NB4 (cell line): Measurements from ENCODE around the gene SLC1A5.

Experiments
- DNase-seq: peaks from one replicate; pipeline ENCODE4 v3.0.0; 2010; ENCODE audit warnings: low read depth
- H3K4me3 ChIP-seq: one replicate; pipeline ENCODE4 v1.5.1; 2011; ENCODE audit warnings: mild to moderate bottlenecking, low read depth, low read length, moderate library complexity
- MYC ChIP-seq: IDR thresholded peaks from 2 replicates; pipeline ENCODE4 v1.6.1; 2011; ENCODE audit warnings: low read depth, low read length
- POLR2A ChIP-seq: IDR thresholded peaks from 2 replicates; pipeline ENCODE4 v1.6.1; 2011; ENCODE audit warnings: mild to moderate bottlenecking; ENCODE audit not compliant: insufficient read length; ENCODE audit errors: extremely low read depth
- TF ChIP-seq, protein P1 (sequence below): IDR thresholded peaks from one replicate; pipeline ENCODE4 v1.5.1; 2012; ENCODE audit warnings: low read depth, low read length
- TF ChIP-seq, protein P2 (sequence below): IDR thresholded peaks from 2 replicates; pipeline ENCODE4 v1.6.1; 2011; ENCODE audit warnings: low read depth, low read length

SLC1A5 gene

DNA sequence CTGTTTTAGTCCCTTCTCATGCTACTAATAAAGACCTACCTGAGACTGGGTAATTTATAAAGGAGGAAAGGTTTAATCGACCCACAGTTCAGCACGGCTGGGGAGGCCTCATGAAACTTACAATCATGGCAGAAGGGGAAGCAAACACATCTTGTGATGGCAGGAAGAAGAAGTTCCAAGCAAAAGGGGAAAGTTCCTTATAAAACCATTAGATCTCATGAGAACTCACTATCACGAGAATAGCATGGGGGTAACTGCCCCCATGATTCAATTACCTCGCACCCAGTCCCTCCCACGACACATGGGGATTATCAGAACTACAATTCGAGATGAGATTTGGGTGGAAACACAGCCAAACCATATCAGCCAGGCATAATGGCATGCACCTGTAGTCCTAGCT lies 29.2 kb downstream of the SLC1A5 start:
- DNase-seq: no peak
- TF ChIP-seq, protein P1, sequence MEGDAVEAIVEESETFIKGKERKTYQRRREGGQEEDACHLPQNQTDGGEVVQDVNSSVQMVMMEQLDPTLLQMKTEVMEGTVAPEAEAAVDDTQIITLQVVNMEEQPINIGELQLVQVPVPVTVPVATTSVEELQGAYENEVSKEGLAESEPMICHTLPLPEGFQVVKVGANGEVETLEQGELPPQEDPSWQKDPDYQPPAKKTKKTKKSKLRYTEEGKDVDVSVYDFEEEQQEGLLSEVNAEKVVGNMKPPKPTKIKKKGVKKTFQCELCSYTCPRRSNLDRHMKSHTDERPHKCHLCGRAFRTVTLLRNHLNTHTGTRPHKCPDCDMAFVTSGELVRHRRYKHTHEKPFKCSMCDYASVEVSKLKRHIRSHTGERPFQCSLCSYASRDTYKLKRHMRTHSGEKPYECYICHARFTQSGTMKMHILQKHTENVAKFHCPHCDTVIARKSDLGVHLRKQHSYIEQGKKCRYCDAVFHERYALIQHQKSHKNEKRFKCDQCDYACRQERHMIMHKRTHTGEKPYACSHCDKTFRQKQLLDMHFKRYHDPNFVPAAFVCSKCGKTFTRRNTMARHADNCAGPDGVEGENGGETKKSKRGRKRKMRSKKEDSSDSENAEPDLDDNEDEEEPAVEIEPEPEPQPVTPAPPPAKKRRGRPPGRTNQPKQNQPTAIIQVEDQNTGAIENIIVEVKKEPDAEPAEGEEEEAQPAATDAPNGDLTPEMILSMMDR: no peak
- TF ChIP-seq, protein P2, sequence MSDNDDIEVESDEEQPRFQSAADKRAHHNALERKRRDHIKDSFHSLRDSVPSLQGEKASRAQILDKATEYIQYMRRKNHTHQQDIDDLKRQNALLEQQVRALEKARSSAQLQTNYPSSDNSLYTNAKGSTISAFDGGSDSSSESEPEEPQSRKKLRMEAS: no peak
- TF ChIP-seq POLR2A: no peak
- no peak for TF ChIP-seq MYC
- H3K4me3 ChIP-seq: no peak overlapping the region

DNA sequence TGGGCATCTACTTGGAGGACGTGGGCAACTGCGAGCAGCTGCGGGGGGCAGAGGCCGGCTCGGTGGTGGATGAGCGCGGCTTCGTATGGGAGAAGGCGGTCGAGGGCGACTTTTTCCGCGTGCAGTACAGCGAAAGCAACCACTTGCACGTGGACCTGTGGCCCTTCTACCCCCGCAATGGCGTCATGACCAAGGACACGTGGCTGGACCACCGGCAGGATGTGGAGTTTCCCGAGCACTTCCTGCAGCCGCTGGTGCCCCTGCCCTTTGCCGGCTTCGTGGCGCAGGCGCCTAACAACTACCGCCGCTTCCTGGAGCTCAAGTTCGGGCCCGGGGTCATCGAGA lies 31.9 kb downstream of the SLC1A5 start:
- no peak overlapping the region for H3K4me3 ChIP-seq
- TF ChIP-seq, protein P1: no peak
- TF ChIP-seq POLR2A (no peak), MYC (no peak)
- TF ChIP-seq, protein P2: no peak
- DNase-seq: no peak

DNA sequence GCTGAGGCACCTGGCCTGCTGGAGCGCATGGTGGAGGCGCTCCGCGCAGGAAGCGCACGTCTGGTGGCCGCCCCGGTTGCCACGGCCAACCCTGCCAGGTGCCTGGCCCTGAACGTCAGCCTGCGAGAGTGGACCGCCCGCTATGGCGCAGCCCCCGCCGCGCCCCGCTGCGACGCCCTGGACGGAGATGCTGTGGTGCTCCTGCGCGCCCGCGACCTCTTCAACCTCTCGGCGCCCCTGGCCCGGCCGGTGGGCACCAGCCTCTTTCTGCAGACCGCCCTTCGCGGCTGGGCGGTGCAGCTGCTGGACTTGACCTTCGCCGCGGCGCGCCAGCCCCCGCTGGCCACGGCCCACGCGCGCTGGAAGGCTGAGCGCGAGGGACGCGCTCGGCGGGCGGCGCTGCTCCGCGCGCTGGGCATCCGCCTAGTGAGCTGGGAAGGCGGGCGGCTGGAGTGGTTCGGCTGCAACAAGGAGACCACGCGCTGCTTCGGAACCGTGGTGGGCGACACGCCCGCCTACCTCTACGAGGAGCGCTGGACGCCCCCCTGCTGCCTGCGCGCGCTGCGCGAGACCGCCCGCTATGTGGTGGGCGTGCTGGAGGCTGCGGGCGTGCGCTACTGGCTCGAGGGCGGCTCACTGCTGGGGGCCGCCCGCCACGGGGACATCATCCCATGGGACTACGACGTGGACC lies 32.4 kb downstream of the SLC1A5 start:
- no peak overlapping the region for H3K4me3 ChIP-seq
- TF ChIP-seq MYC: no peak
- TF ChIP-seq, protein P1: no peak
- TF ChIP-seq, protein P2: no peak
- TF ChIP-seq POLR2A: no peak
- no peak for DNase-seq

DNA sequence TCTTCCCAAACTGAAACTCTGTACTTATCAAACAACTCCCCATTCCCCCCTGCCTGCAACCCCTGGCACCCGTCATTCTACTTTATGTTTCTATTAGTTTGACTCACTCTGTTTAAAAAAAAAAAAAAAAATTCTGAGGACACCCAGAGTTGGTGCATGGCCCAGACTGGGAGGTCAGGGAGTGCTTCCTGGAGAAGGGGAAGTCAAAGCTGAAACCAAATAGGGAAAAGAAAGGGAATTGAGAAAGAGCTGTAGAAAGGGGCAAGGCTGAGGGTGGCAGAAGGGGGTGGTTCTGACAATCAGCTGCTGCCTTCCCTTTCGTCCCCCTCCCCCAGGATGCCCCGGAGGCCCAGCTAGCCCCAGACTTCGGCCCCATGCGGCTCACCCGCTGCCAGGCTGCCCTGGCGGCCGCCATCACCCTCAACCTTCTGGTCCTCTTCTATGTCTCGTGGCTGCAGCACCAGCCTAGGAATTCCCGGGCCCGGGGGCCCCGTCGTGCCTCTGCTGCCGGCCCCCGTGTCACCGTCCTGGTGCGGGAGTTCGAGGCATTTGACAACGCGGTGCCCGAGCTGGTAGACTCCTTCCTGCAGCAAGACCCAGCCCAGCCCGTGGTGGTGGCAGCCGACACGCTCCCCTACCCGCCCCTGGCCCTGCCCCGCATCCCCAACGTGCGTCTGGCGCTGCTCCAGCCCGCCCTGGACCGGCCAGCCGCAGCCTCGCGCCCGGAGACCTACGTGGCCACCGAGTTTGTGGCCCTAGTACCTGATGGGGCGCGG lies 33.1 kb downstream of the SLC1A5 start:
- no peak for DNase-seq
- TF ChIP-seq POLR2A (no peak), MYC (no peak)
- TF ChIP-seq, protein P1: no peak
- TF ChIP-seq, protein P2: no peak
- H3K4me3 ChIP-seq: no peak overlapping the region

DNA sequence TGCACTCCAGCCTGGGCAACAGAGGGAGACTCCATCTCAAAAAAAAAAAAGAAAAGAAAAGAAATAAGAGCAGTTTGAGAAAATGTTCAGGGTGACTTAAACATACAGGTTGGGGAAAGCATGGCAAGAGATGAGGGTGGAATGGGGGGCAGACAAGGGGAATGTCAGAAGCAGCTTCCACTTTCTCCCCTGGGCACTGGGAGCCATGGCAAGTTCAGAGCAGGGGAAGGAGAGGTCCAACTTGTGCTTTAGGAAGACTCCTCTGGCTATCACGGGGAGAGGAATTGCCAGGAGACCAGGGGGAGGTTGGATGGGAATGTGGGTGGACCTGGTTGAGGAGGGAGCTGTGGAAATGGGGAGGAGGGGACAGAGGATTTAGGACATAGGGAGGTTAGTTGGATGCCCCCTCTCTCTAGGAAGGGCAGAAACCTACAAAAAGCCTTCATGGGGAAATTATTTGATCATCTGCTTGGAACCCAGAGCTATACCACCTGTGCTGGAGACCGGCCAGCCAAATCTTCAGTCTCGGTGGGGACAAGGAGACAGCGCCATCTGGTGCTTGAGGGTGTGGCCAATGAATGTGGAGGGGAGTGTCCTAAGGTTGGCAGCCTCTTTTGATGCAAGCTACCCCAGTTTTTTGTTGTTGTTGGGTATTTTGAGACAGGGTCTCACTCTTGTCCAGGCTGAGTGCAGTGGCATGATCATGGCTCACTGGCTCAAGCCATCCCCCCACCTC lies 34.8 kb downstream of the SLC1A5 start:
- 0 out of 2 replicates have a peak, but pooled peaks have one; percentile 15 for TF ChIP-seq MYC
- no peak for TF ChIP-seq POLR2A
- TF ChIP-seq, protein P1: peak; percentile 100
- TF ChIP-seq, protein P2: peak; percentile 41
- peak; percentile 91 for DNase-seq
- H3K4me3 ChIP-seq: no peak overlapping the region
